HepG2 (cell line): Measurements from ENCODE around the gene ALK. TPM values are rescaled to one million over a fixed set of nuclear protein-coding genes. Genes with fewer than 3 reads are reported as not detected.

Experiments used
- AGO1 ChIP-seq: fragments of 200-400 bp; formaldehyde crosslinking; IDR thresholded peaks from 2 replicates; pipeline ENCODE4 v1.6.1; 2017; ENCODE audit warnings: mild to moderate bottlenecking, low read depth, low read length, moderate library complexity; ENCODE audit not compliant: poor library complexity, severe bottlenecking
- MTF2 ChIP-seq: sonication (generic); formaldehyde crosslinking; IDR thresholded peaks from 2 replicates; pipeline ENCODE4 v1.5.0; 2020; ENCODE audit warnings: missing genetic modification reagents, borderline replicate concordance
- SMAD1 ChIP-seq: sonication (generic); formaldehyde crosslinking; IDR thresholded peaks from 2 replicates; pipeline ENCODE4 v1.4.0; 2020; ENCODE audit warnings: missing genetic modification reagents, low read depth, mild to moderate bottlenecking, borderline replicate concordance
- TEAD2 ChIP-seq: sonication (generic); formaldehyde crosslinking; IDR thresholded peaks from 2 replicates; pipeline ENCODE4 v1.9.0; 2021; ENCODE audit warnings: missing genetic modification reagents
- ZBTB8A ChIP-seq: sonication (generic); formaldehyde crosslinking; IDR thresholded peaks from 2 replicates; pipeline ENCODE4 v1.4.0; 2020; ENCODE audit warnings: mild to moderate bottlenecking, low read depth, missing genetic modification reagents, borderline replicate concordance
- ZNF552 ChIP-seq: sonication (generic); formaldehyde crosslinking; IDR thresholded peaks from 2 replicates; pipeline ENCODE4 v1.9.0; 2022; ENCODE audit warnings: missing genetic modification reagents, mild to moderate bottlenecking, borderline replicate concordance
- ZNF605 ChIP-seq: sonication (generic); formaldehyde crosslinking; IDR thresholded peaks from 2 replicates; pipeline ENCODE4 v1.8.0; 2022; ENCODE audit warnings: mild to moderate bottlenecking, missing genetic modification reagents
- polyA plus RNA-seq, 8 experiments: library from polyadenylated mRNA; depleted of rRNA in 3 of 8; stranded (reverse) in 7 of 8; unstranded in 1 of 8; fragments of >200 nt; fragmentation: Illumina TruSeq in 4 of 8; extraction: Trizol in 4 of 8; gene quantifications; 2 replicates each; pipeline versions ENCODE4 v1.2.1 to v1.2.3, GENCODE V29; 2011 to 2016; ENCODE audit warnings: low read depth in 4 of 8, missing spikeins in 1 of 8, mixed read lengths in 1 of 8; ENCODE audit not compliant: insufficient read depth in 1 of 8
- total RNA-seq, 5 experiments: library from RNA; depleted of rRNA; stranded (reverse); fragments of >200 nt; fragmentation: Illumina TruSeq; extraction: Trizol; gene quantifications; 2 replicates each; pipeline ENCODE4 v1.2.3, GENCODE V29; 2016; ENCODE audit warnings: low read depth in 1 of 5
- TF ChIP-seq, protein P1 (sequence below): sonication (generic); formaldehyde crosslinking; IDR thresholded peaks from 2 replicates; pipeline ENCODE4 v1.5.0; 2020; ENCODE audit warnings: mild to moderate bottlenecking, missing genetic modification reagents, borderline replicate concordance
- TF ChIP-seq, protein P2 (sequence below): IDR thresholded peaks from 2 replicates; pipeline ENCODE4 v1.6.1; 2016; ENCODE audit warnings: low read depth, control low read depth
- TF ChIP-seq, protein P3 (sequence below), 2 experiments: sonication (generic) in 1 of 2; formaldehyde crosslinking in 1 of 2; IDR thresholded peaks; 2 replicates each; pipeline versions ENCODE4 v1.6.1 to v1.9.0; 2014 to 2022; ENCODE audit warnings: antibody characterized with exemption in 1 of 2, borderline replicate concordance in 1 of 2, inconsistent platforms in 1 of 2, low read depth in 1 of 2, missing genetic modification reagents in 1 of 2

The ALK gene
- total and polyA plus RNA-seq, 2 of the 13 experiments (the other 11 are each of a cell fraction or from before 2014, with no cell fraction given), result not detected

DNA sequence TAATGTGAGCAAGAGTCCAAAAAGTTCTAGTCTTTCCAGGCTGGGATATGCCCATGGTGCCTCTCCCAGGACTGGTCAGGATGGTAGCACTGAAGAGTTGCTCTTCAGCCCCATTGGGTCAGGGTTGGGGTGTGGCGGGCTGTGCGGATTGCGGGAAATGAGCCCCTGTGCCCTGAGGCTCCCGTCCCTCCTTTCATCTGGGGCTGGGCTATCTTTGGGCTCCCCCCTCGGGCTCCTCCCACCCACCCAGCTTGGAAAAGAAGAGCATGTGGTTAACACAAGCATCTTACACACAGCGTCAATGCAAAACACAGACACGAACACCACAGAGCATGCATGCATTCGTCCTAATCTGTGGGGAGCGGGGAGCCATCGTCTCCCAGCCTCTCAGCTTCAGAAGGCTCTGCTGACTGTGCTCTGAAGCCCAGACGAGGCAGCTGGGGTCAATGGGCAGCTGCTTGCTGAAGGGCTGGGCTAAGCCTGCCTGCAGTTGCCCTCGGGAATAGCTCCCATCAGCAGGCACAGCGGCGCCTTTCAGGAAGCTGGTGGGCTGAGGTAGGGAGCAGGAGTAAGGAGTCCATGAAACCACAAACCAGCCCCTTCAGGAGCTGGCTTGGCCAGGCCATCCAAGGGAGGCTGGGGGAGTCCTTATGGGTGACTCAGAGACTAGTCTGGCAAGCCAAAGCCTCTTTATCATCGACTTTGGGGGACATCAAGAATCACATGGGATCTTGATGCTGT is 693.3 kb downstream of the ALK start (continued):
- TF ChIP-seq, protein P1, sequence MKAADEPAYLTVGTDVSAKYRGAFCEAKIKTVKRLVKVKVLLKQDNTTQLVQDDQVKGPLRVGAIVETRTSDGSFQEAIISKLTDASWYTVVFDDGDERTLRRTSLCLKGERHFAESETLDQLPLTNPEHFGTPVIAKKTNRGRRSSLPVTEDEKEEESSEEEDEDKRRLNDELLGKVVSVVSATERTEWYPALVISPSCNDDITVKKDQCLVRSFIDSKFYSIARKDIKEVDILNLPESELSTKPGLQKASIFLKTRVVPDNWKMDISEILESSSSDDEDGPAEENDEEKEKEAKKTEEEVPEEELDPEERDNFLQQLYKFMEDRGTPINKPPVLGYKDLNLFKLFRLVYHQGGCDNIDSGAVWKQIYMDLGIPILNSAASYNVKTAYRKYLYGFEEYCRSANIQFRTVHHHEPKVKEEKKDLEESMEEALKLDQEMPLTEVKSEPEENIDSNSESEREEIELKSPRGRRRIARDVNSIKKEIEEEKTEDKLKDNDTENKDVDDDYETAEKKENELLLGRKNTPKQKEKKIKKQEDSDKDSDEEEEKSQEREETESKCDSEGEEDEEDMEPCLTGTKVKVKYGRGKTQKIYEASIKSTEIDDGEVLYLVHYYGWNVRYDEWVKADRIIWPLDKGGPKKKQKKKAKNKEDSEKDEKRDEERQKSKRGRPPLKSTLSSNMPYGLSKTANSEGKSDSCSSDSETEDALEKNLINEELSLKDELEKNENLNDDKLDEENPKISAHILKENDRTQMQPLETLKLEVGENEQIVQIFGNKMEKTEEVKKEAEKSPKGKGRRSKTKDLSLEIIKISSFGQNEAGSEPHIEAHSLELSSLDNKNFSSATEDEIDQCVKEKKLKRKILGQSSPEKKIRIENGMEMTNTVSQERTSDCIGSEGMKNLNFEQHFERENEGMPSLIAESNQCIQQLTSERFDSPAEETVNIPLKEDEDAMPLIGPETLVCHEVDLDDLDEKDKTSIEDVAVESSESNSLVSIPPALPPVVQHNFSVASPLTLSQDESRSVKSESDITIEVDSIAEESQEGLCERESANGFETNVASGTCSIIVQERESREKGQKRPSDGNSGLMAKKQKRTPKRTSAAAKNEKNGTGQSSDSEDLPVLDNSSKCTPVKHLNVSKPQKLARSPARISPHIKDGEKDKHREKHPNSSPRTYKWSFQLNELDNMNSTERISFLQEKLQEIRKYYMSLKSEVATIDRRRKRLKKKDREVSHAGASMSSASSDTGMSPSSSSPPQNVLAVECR, result no peak
- TF ChIP-seq, protein P2, sequence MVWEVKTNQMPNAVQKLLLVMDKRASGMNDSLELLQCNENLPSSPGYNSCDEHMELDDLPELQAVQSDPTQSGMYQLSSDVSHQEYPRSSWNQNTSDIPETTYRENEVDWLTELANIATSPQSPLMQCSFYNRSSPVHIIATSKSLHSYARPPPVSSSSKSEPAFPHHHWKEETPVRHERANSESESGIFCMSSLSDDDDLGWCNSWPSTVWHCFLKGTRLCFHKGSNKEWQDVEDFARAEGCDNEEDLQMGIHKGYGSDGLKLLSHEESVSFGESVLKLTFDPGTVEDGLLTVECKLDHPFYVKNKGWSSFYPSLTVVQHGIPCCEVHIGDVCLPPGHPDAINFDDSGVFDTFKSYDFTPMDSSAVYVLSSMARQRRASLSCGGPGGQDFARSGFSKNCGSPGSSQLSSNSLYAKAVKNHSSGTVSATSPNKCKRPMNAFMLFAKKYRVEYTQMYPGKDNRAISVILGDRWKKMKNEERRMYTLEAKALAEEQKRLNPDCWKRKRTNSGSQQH, result no peak
- TF ChIP-seq MTF2 (CRISPR knock-in tag) (no peak), AGO1 (no peak), ZNF552 (CRISPR knock-in tag) (no peak), ZNF605 (no peak), SMAD1 (CRISPR knock-in tag) (no peak), ZBTB8A (no peak), TEAD2 (no peak)
- TF ChIP-seq, protein P3, sequence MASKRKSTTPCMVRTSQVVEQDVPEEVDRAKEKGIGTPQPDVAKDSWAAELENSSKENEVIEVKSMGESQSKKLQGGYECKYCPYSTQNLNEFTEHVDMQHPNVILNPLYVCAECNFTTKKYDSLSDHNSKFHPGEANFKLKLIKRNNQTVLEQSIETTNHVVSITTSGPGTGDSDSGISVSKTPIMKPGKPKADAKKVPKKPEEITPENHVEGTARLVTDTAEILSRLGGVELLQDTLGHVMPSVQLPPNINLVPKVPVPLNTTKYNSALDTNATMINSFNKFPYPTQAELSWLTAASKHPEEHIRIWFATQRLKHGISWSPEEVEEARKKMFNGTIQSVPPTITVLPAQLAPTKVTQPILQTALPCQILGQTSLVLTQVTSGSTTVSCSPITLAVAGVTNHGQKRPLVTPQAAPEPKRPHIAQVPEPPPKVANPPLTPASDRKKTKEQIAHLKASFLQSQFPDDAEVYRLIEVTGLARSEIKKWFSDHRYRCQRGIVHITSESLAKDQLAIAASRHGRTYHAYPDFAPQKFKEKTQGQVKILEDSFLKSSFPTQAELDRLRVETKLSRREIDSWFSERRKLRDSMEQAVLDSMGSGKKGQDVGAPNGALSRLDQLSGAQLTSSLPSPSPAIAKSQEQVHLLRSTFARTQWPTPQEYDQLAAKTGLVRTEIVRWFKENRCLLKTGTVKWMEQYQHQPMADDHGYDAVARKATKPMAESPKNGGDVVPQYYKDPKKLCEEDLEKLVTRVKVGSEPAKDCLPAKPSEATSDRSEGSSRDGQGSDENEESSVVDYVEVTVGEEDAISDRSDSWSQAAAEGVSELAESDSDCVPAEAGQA (IDR thresholded peaks at IDR 0.05; ENCODE audit: low read depth), result no peak
- TF ChIP-seq, protein P3 (CRISPR knock-in tag; IDR thresholded peaks at IDR 0.05; ENCODE audit: borderline replicate concordance), result no peak
